ENCODE measurements around the gene PRPF31. TPM values are rescaled to one million over a fixed set of nuclear protein-coding genes. Genes with fewer than 3 reads are reported as not detected.
"Not testable (repeated sequence)": the region's sequence is repeated elsewhere in the genome, so short reads cannot be mapped to it uniquely, and the experiment has no call there.

The PRPF31 gene
- total RNA-seq, 1 donor from 2014 or later = 34.4 TPM

DNA sequence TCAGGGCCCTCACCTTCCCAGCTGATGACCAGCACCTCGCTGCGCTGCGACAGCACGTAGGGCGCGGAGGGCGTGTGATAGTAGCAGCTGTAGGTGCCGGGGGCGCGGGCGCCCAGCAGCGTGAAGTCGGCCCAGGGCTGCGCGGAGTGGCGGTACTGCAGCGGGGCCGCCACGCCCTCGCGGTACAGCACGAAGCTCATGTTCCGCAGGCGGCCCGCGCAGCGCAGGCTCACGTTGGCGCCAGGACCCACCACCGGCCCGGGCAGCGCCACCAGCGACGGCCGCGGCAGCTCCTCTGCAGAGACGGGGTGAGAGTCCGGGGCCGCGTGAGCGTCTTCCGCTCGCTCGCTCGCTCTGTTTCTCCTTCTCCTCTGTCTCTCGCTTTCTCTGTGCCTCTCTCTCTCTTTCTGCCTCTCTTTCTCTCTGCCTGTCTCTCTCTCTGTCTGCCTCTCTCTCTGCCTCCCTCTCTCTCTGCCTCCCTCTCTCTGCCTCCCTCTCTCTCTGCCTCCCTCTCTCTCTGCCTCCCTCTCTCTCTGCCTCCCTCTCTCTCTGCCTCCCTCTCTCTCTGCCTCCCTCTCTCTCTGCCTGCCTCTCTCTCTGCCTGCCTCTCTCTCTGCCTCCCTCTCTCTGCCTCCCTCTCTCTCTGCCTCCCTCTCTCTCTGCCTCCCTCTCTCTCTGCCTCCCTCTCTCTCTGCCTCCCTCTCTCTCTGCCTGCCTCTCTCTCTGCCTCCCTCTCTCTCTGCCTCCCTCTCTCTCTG, 19.5 kb upstream of the PRPF31 start:
- peaks cover 17 to 28% (median 20%) of the 10 kb centered on the region in 3 donors for H3K27me3 ChIP-seq (ENCODE audit: control insufficient read depth in 3 of 3, insufficient read depth in 3 of 3, low read length in 3 of 3)
- not testable (repeated sequence) for H3K27ac ChIP-seq (ENCODE audit: low read depth, low read length); H3K36me3 ChIP-seq (ENCODE audit: control insufficient read depth in 3 of 3, insufficient read depth in 3 of 3, low read length in 3 of 3); H3K4me1 ChIP-seq (ENCODE audit: control insufficient read depth in 3 of 3, insufficient read depth in 3 of 3, low read length in 3 of 3); H3K9me3 ChIP-seq (ENCODE audit: control insufficient read depth in 3 of 3, low read length in 3 of 3)
- peak overlapping the region; percentile 22 to 49 (median 40) for H3K4me3 ChIP-seq (ENCODE audit: low read length in 3 of 3)
- H3K9ac ChIP-seq (ENCODE audit: low read depth in 1 of 3, low read length in 3 of 3) = peak overlapping the region in 1 of 3 donors; percentile 16

DNA sequence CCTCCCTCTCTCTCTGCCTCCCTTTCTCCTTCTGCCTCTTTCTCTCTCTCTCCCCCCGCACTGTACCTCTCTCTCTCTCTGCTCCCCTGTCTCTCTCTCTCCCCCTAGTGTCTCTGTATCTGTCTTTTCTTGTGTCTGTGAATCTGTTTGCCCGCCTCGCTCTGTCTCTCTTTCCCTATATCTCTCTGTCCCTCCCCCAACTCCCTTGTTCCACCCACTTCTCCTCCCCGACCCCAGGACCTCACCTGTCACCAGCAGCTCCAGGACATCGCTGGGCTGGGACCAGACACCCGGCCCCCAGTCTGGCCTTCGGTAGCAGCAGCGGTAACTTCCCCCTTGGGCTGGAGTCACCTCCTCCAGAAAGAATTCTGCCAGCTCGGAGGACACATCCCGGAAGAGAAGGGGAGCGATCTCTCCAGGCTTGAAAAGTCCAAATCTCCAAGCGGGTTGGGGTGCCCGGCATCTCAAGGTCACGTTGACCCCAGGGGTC, 18.9 kb upstream of the PRPF31 start:
- no peaks in the 10 kb centered on the region for H3K36me3 ChIP-seq (ENCODE audit: control insufficient read depth in 3 of 3, insufficient read depth in 3 of 3, low read length in 3 of 3)
- peaks cover 0 to 4% (median 2%) of the 10 kb centered on the region in 3 donors for H3K4me1 ChIP-seq (ENCODE audit: control insufficient read depth in 3 of 3, insufficient read depth in 3 of 3, low read length in 3 of 3)
- peak overlapping the region in 1 of 3 donors; percentile 49 for H3K4me3 ChIP-seq (ENCODE audit: low read length in 3 of 3)
- H3K27me3 ChIP-seq (ENCODE audit: control insufficient read depth in 3 of 3, insufficient read depth in 3 of 3, low read length in 3 of 3) = peaks cover 14 to 28% (median 20%) of the 10 kb centered on the region in 3 donors
- H3K9me3 ChIP-seq (ENCODE audit: control insufficient read depth in 3 of 3, low read length in 3 of 3) = no peaks in the 10 kb centered on the region
- H3K9ac ChIP-seq (ENCODE audit: low read depth in 1 of 3, low read length in 3 of 3) = peak overlapping the region in 1 of 3 donors; percentile 57
- no peak overlapping the region for H3K27ac ChIP-seq (ENCODE audit: low read depth, low read length)

DNA sequence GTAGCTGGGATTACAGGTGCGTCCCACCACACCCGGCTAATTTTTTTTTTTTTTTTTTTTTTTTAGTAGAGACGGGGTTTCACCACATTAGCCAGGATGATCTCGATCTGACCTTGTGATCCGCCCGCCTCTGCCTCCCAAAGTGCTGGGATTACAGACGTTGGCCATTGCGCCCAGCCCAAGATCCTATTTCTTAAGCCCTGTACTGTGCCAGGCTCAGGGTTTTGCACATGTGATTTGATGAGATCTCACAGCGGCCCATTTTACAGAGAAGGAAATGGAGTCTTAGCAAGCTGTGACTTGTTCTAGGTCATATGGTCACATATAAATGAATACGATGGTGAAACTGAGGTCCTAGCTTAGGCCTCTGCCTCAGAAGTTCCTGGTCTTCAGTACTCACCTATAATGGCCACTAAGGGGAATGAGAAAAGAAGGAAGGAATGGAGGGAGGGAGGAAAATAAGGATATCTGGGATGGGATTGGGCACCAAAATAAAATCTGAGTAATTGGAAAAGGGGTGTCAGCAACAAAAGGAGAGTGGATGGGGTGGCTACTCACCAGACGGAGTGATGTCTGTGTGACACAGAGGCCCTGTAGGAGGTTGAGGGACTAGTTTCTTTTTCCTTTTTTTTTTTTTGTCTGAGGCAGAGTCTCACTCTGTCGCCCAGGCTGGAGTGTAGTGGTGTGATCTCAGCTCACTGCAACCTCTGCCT, 16.2 kb upstream of the PRPF31 start:
- H3K9me3 ChIP-seq (ENCODE audit: control insufficient read depth in 3 of 3, low read length in 3 of 3) = no peaks in the 10 kb centered on the region
- H3K27ac ChIP-seq (ENCODE audit: low read depth, low read length) = no peak overlapping the region
- H3K27me3 ChIP-seq (ENCODE audit: control insufficient read depth in 3 of 3, insufficient read depth in 3 of 3, low read length in 3 of 3) = peaks cover 14 to 24% (median 20%) of the 10 kb centered on the region in 3 donors
- peaks cover 0 to 1% (median 0%) of the 10 kb centered on the region in 3 donors for H3K36me3 ChIP-seq (ENCODE audit: control insufficient read depth in 3 of 3, insufficient read depth in 3 of 3, low read length in 3 of 3)
- H3K4me3 ChIP-seq (ENCODE audit: low read length in 3 of 3) = no peak overlapping the region
- H3K9ac ChIP-seq (ENCODE audit: low read depth in 1 of 3, low read length in 3 of 3) = no peak overlapping the region
- H3K4me1 ChIP-seq (ENCODE audit: control insufficient read depth in 3 of 3, insufficient read depth in 3 of 3, low read length in 3 of 3) = peaks cover 11 to 15% (median 11%) of the 10 kb centered on the region in 3 donors

GRCh38 chr19:54099903-54100255, 15.7 kb upstream of the PRPF31 start:
- not testable (repeated sequence) for H3K27ac ChIP-seq (ENCODE audit: low read depth, low read length)

GRCh38 chr19:54100561-54100960, 15.0 kb upstream of the PRPF31 start, which contains the start of gene OSCAR:
TSS of gene OSCAR (minus strand) at chr19:54100803. CDS start at chr19:54100792, 11 bp downstream.
- Histone ChIP-seq H3K4me1 (ENCODE audit: control insufficient read depth in 3 of 3, insufficient read depth in 3 of 3, low read length in 3 of 3) (peaks cover 10 to 15% (median 11%) of the 10 kb centered on the region in 3 donors), H3K27me3 (ENCODE audit: control insufficient read depth in 3 of 3, insufficient read depth in 3 of 3, low read length in 3 of 3) (peaks cover 8 to 14% (median 10%) of the 10 kb centered on the region in 3 donors), H3K4me3 (ENCODE audit: low read length in 3 of 3) (no peak within 1 kb of the TSS), H3K36me3 (ENCODE audit: control insufficient read depth in 3 of 3, insufficient read depth in 3 of 3, low read length in 3 of 3) (peaks cover 2 to 4% (median 2%) of the 10 kb centered on the region in 3 donors), H3K27ac (ENCODE audit: low read depth, low read length) (no peak within 1 kb of the TSS), H3K9ac (ENCODE audit: low read depth in 1 of 3, low read length in 3 of 3) (peak within 1 kb of the TSS in 1 of 3 donors; percentile 6), H3K9me3 (ENCODE audit: control insufficient read depth in 3 of 3, low read length in 3 of 3) (no peaks in the 10 kb centered on the region)

More at GRCh38 chr19:54099903-54100255, 15.7 kb upstream of the PRPF31 start:
- not testable (repeated sequence) for H3K9ac ChIP-seq (ENCODE audit: low read depth in 1 of 3, low read length in 3 of 3); H3K4me3 ChIP-seq (ENCODE audit: low read length in 3 of 3); H3K36me3 ChIP-seq (ENCODE audit: control insufficient read depth in 3 of 3, insufficient read depth in 3 of 3, low read length in 3 of 3); H3K9me3 ChIP-seq (ENCODE audit: control insufficient read depth in 3 of 3, low read length in 3 of 3)
- Histone ChIP-seq H3K4me1 (ENCODE audit: control insufficient read depth in 3 of 3, insufficient read depth in 3 of 3, low read length in 3 of 3) (peaks cover 11 to 15% (median 11%) of the 10 kb centered on the region in 3 donors), H3K27me3 (ENCODE audit: control insufficient read depth in 3 of 3, insufficient read depth in 3 of 3, low read length in 3 of 3) (peaks cover 13 to 19% (median 16%) of the 10 kb centered on the region in 3 donors)

- H3K27me3 ChIP-seq (ENCODE audit: control insufficient read depth in 3 of 3, insufficient read depth in 3 of 3, low read length in 3 of 3) = peaks cover 0 to 4% (median 0%) of the 10 kb centered on the region in 3 donors
- H3K9ac ChIP-seq (ENCODE audit: low read depth in 1 of 3, low read length in 3 of 3) = peak within 1 kb of the TSS; percentile 91 to 97 (median 91)
- peaks cover 8 to 11% (median 11%) of the 10 kb centered on the region in 3 donors for H3K4me1 ChIP-seq (ENCODE audit: control insufficient read depth in 3 of 3, insufficient read depth in 3 of 3, low read length in 3 of 3)
- peaks cover 17 to 20% (median 19%) of the 10 kb centered on the region in 3 donors for H3K36me3 ChIP-seq (ENCODE audit: control insufficient read depth in 3 of 3, insufficient read depth in 3 of 3, low read length in 3 of 3)
- peak within 1 kb of the TSS; percentile 70 for H3K27ac ChIP-seq (ENCODE audit: low read depth, low read length)
- peak within 1 kb of the TSS; percentile 85 to 97 (median 93) for H3K4me3 ChIP-seq (ENCODE audit: low read length in 3 of 3)
- no peaks in the 10 kb centered on the region for H3K9me3 ChIP-seq (ENCODE audit: control insufficient read depth in 3 of 3, low read length in 3 of 3)
These were observed 13.0 kb upstream of the PRPF31 start, which contains the start of gene NDUFA3 for GRCh38 chr19:54102421-54103169. TSS of gene NDUFA3 (plus strand) at chr19:54102855. CDS start at chr19:54102879, 24 bp downstream.

DNA sequence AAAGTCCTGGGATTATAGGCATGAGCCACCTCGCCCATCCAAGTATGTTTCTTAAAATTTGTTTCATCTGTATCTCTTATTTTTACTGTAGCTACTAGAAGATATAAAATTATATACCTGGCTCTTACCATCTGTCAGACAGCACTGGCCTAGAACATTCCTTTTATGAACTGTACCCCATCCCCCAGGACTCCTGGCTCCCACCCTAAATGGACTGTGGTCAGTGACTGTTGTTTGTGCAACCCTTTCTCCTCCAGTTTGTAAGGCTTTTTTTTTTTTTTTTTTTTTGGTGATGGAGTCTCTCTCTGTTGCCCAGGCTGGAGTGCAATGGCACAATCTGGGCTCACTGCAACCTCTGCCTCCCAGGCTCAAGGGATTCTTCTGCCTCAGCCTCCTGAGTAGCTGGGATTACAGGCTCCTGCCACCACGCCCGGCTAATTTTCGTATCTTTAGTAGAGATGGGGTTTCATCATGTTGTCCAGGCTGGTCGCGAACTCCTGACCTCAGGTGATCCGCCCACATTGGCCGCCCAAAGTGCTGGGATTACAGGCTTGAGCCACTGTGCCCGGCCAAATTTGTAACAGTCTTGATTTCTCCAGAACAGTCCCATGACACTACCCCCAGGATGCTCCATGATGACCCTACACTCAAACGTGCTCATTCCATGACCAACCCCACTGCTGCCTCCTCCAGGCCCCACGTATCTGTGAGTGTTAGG, 10.4 kb upstream of the PRPF31 start:
- Histone ChIP-seq H3K4me1 (ENCODE audit: control insufficient read depth in 3 of 3, insufficient read depth in 3 of 3, low read length in 3 of 3) (peaks cover 8 to 11% (median 11%) of the 10 kb centered on the region in 3 donors), H3K4me3 (ENCODE audit: low read length in 3 of 3) (no peak overlapping the region), H3K27ac (ENCODE audit: low read depth, low read length) (no peak overlapping the region), H3K27me3 (ENCODE audit: control insufficient read depth in 3 of 3, insufficient read depth in 3 of 3, low read length in 3 of 3) (no peaks in the 10 kb centered on the region), H3K9ac (ENCODE audit: low read depth in 1 of 3, low read length in 3 of 3) (no peak overlapping the region), H3K9me3 (ENCODE audit: control insufficient read depth in 3 of 3, low read length in 3 of 3) (no peaks in the 10 kb centered on the region), H3K36me3 (ENCODE audit: control insufficient read depth in 3 of 3, insufficient read depth in 3 of 3, low read length in 3 of 3) (peaks cover 39 to 42% (median 41%) of the 10 kb centered on the region in 3 donors)

- H3K4me3 ChIP-seq (ENCODE audit: low read length in 3 of 3) = no peak overlapping the region
- H3K27me3 ChIP-seq (ENCODE audit: control insufficient read depth in 3 of 3, insufficient read depth in 3 of 3, low read length in 3 of 3) = no peaks in the 10 kb centered on the region
- H3K9me3 ChIP-seq (ENCODE audit: control insufficient read depth in 3 of 3, low read length in 3 of 3) = no peaks in the 10 kb centered on the region
- H3K27ac ChIP-seq (ENCODE audit: low read depth, low read length) = no peak overlapping the region
- no peak overlapping the region for H3K9ac ChIP-seq (ENCODE audit: low read depth in 1 of 3, low read length in 3 of 3)
- H3K36me3 ChIP-seq (ENCODE audit: control insufficient read depth in 3 of 3, insufficient read depth in 3 of 3, low read length in 3 of 3) = peaks cover 44 to 47% (median 46%) of the 10 kb centered on the region in 3 donors
- peaks cover 8 to 11% (median 11%) of the 10 kb centered on the region in 3 donors for H3K4me1 ChIP-seq (ENCODE audit: control insufficient read depth in 3 of 3, insufficient read depth in 3 of 3, low read length in 3 of 3)
These were observed 9.8 kb upstream of the PRPF31 start for GRCh38 chr19:54105796-54106195.

DNA sequence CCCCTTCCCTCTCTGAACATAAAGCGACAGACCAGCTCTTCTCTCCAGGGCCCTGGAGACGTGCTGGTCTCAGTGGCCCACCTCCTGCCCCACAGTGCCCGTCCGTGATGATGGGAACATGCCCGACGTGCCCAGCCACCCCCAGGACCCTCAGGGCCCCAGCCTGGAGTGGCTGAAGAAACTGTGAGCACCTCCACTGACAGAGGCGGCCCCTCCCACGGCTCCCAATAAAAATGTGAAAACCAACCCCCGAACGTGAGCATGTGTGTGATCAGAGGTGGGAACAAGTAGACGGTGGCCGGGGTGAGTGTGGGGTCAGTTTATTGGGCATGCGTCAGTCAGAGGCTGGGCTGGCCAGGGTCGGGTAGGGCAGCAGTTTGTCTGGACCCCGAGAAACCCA, 8.8 kb upstream of the PRPF31 start:
- Histone ChIP-seq H3K4me1 (ENCODE audit: control insufficient read depth in 3 of 3, insufficient read depth in 3 of 3, low read length in 3 of 3) (peaks cover 8 to 11% (median 11%) of the 10 kb centered on the region in 3 donors), H3K4me3 (ENCODE audit: low read length in 3 of 3) (no peak overlapping the region), H3K36me3 (ENCODE audit: control insufficient read depth in 3 of 3, insufficient read depth in 3 of 3, low read length in 3 of 3) (peaks cover 47 to 50% (median 48%) of the 10 kb centered on the region in 3 donors), H3K9ac (ENCODE audit: low read depth in 1 of 3, low read length in 3 of 3) (no peak overlapping the region), H3K27me3 (ENCODE audit: control insufficient read depth in 3 of 3, insufficient read depth in 3 of 3, low read length in 3 of 3) (no peaks in the 10 kb centered on the region), H3K27ac (ENCODE audit: low read depth, low read length) (no peak overlapping the region), H3K9me3 (ENCODE audit: control insufficient read depth in 3 of 3, low read length in 3 of 3) (no peaks in the 10 kb centered on the region)

Measured in skeletal muscle tissue (tissue), 4 donors.